HepG2 (cell line): Measurements from ENCODE around the gene HRH3. TPM values are rescaled to one million over a fixed set of nuclear protein-coding genes. Genes with fewer than 3 reads are reported as not detected.

Source experiments
- ATF4 ChIP-seq, 2 experiments: fragments of 450-650 bp in 1 of 2; sonication (generic) in 1 of 2; formaldehyde crosslinking; IDR thresholded peaks; 2 replicates each; pipeline versions ENCODE4 v1.5.0 to v1.8.0; 2020 to 2022; ENCODE audit warnings: mild to moderate bottlenecking in 1 of 2, missing genetic modification reagents in 1 of 2
- CAMTA2 ChIP-seq: sonication (generic); formaldehyde crosslinking; IDR thresholded peaks from 2 replicates; pipeline ENCODE4 v1.4.0; 2020; ENCODE audit warnings: mild to moderate bottlenecking, missing genetic modification reagents, borderline replicate concordance
- EP300 ChIP-seq, 3 experiments: sonication (generic) in 1 of 3; formaldehyde crosslinking in 1 of 3; IDR thresholded peaks; 2 replicates each; pipeline versions ENCODE4 v1.5.1 to v1.6.1; 2011 to 2020; ENCODE audit warnings: low read depth in 2 of 3, low read length in 2 of 3, borderline replicate concordance in 1 of 3, improper control_type of control experiment in 1 of 3, mild to moderate bottlenecking in 1 of 3, missing genetic modification reagents in 1 of 3, moderate library complexity in 1 of 3
- GRHL1 ChIP-seq: sonication (generic); formaldehyde crosslinking; conservative IDR thresholded peaks from 2 replicates; pipeline ENCODE4 v1.8.0; 2022; ENCODE audit warnings: missing genetic modification reagents
- ISX ChIP-seq: sonication (generic); formaldehyde crosslinking; conservative IDR thresholded peaks from 2 replicates; pipeline ENCODE4 v1.5.0; 2020; ENCODE audit warnings: missing genetic modification reagents
- KAT2B ChIP-seq: fragments of 150-350 bp; IDR thresholded peaks from 2 replicates; pipeline ENCODE4 v1.6.1; 2014; ENCODE audit warnings: low read depth, low read length, borderline replicate concordance
- ZBTB33 ChIP-seq: sonication (generic); formaldehyde crosslinking; IDR thresholded peaks from 2 replicates; pipeline ENCODE4 v1.4.0; 2020; ENCODE audit warnings: missing genetic modification reagents
- ZNF282 ChIP-seq: fragments of 450-650 bp; IDR thresholded peaks from 2 replicates; pipeline ENCODE4 v1.6.1; 2018; ENCODE audit not compliant: partially characterized antibody
- ZNF318 ChIP-seq: sonication (generic); formaldehyde crosslinking; IDR thresholded peaks from 2 replicates; pipeline ENCODE4 v1.4.0; 2020; ENCODE audit warnings: mild to moderate bottlenecking, missing genetic modification reagents
- ZNF430 ChIP-seq: sonication (generic); formaldehyde crosslinking; IDR thresholded peaks from 2 replicates; pipeline ENCODE4 v1.9.0; 2021; ENCODE audit warnings: mild to moderate bottlenecking, missing genetic modification reagents
- ZNF451 ChIP-seq: sonication (generic); formaldehyde crosslinking; IDR thresholded peaks from 2 replicates; pipeline ENCODE4 v1.5.0; 2020; ENCODE audit warnings: mild to moderate bottlenecking, missing genetic modification reagents
- ZNF629 ChIP-seq: sonication (generic); formaldehyde crosslinking; conservative IDR thresholded peaks from 2 replicates; pipeline ENCODE4 v1.5.0; 2020; ENCODE audit warnings: missing genetic modification reagents
- ZNF740 ChIP-seq: sonication (generic); formaldehyde crosslinking; IDR thresholded peaks from 2 replicates; pipeline ENCODE4 v1.4.0; 2020; ENCODE audit warnings: missing genetic modification reagents
- ZNF772 ChIP-seq: sonication (generic); formaldehyde crosslinking; IDR thresholded peaks from 2 replicates; pipeline ENCODE4 v1.5.0; 2020; ENCODE audit warnings: mild to moderate bottlenecking, missing genetic modification reagents
- polyA plus RNA-seq, 8 experiments: library from polyadenylated mRNA; depleted of rRNA in 3 of 8; stranded (reverse) in 7 of 8; unstranded in 1 of 8; fragments of >200 nt; fragmentation: Illumina TruSeq in 4 of 8; extraction: Trizol in 4 of 8; gene quantifications; 2 replicates each; pipeline versions ENCODE4 v1.2.1 to v1.2.3, GENCODE V29; 2011 to 2016; ENCODE audit warnings: low read depth in 4 of 8, missing spikeins in 1 of 8, mixed read lengths in 1 of 8; ENCODE audit not compliant: insufficient read depth in 1 of 8
- total RNA-seq, 5 experiments: library from RNA; depleted of rRNA; stranded (reverse); fragments of >200 nt; fragmentation: Illumina TruSeq; extraction: Trizol; gene quantifications; 2 replicates each; pipeline ENCODE4 v1.2.3, GENCODE V29; 2016; ENCODE audit warnings: low read depth in 1 of 5

The HRH3 gene
- total and polyA plus RNA-seq, 2 of the 13 experiments (the other 11 are each of a cell fraction or from before 2014, with no cell fraction given), result 0.18 TPM; not detected in 1

- no peak for TF ChIP-seq ATF4 (CRISPR knock-in tag; IDR thresholded peaks at IDR 0.05)
- TF ChIP-seq ZNF451, result no peak
- TF ChIP-seq ZNF740, result peak; percentile 25; the same call in 1 of the 2 replicates
- peak; percentile 22; the same call in 1 of the 2 replicates for TF ChIP-seq ZBTB33 (CRISPR knock-in tag)
- no peak for TF ChIP-seq GRHL1 (CRISPR knock-in tag)
- no peak for TF ChIP-seq ZNF430 (CRISPR knock-in tag)
- TF ChIP-seq ZNF772 (CRISPR knock-in tag), result 0 out of 2 replicates have a peak, but pooled peaks have one; percentile 27
- no peak for TF ChIP-seq EP300 (IDR thresholded peaks at IDR 0.05; ENCODE audit: low read depth in 2 of 2, low read length in 2 of 2)
- TF ChIP-seq EP300 (CRISPR knock-in tag; IDR thresholded peaks at IDR 0.05; ENCODE audit: borderline replicate concordance), result peak; percentile 16; the same call in 1 of the 2 replicates
- no peak for TF ChIP-seq ZNF282
- TF ChIP-seq ZNF318 (CRISPR knock-in tag), result peak; percentile 47; the same call in 1 of the 2 replicates
- peak; percentile 29; the same call in 1 of the 2 replicates for TF ChIP-seq ZNF629
- 0 out of 2 replicates have a peak, but pooled peaks have one; percentile 8 for TF ChIP-seq CAMTA2 (CRISPR knock-in tag)
- no peak for TF ChIP-seq KAT2B
- TF ChIP-seq ISX (CRISPR knock-in tag), result peak; percentile 23; the same call in 1 of the 2 replicates
Observed at GRCh38 chr20:62183426-62184142, 36.5 kb downstream of the HRH3 start (continued).
